ENCODE measurements around the gene FIG4. TPM values are rescaled to one million over a fixed set of nuclear protein-coding genes. Genes with fewer than 3 reads are reported as not detected.
A peak's percentile ranks its signal among the peaks of the same experiment; 100 is the strongest.
"Not testable (repeated sequence)": the region's sequence is repeated elsewhere in the genome, so short reads cannot be mapped to it uniquely, and the experiment has no call there.

The FIG4 gene
- total RNA-seq, 1 donor from 2014 or later = 15.6 TPM

- DNase-seq (ENCODE audit: low read depth) = no peak
- no peaks in the 10 kb centered on the region for H3K36me3 ChIP-seq (ENCODE audit: control insufficient read depth, insufficient read depth, low read length)
- H3K27me3 ChIP-seq (ENCODE audit: control insufficient read depth, insufficient read depth, low read length) = no peaks in the 10 kb centered on the region
- TF ChIP-seq, protein P1, sequence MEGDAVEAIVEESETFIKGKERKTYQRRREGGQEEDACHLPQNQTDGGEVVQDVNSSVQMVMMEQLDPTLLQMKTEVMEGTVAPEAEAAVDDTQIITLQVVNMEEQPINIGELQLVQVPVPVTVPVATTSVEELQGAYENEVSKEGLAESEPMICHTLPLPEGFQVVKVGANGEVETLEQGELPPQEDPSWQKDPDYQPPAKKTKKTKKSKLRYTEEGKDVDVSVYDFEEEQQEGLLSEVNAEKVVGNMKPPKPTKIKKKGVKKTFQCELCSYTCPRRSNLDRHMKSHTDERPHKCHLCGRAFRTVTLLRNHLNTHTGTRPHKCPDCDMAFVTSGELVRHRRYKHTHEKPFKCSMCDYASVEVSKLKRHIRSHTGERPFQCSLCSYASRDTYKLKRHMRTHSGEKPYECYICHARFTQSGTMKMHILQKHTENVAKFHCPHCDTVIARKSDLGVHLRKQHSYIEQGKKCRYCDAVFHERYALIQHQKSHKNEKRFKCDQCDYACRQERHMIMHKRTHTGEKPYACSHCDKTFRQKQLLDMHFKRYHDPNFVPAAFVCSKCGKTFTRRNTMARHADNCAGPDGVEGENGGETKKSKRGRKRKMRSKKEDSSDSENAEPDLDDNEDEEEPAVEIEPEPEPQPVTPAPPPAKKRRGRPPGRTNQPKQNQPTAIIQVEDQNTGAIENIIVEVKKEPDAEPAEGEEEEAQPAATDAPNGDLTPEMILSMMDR (IDR thresholded peaks at IDR 0.05; ENCODE audit: insufficient read depth, low read length, poor library complexity, severe bottlenecking) = no peak
- H3K4me3 ChIP-seq (ENCODE audit: low read depth, low read length) = no peak overlapping the region
These were observed 12.9 kb upstream of the FIG4 start for GRCh38 chr6:109678240-109678639.

- not testable (repeated sequence) for DNase-seq (ENCODE audit: low read depth)
These were observed 12.2 kb upstream of the FIG4 start for GRCh38 chr6:109678661-109679505.

DNA sequence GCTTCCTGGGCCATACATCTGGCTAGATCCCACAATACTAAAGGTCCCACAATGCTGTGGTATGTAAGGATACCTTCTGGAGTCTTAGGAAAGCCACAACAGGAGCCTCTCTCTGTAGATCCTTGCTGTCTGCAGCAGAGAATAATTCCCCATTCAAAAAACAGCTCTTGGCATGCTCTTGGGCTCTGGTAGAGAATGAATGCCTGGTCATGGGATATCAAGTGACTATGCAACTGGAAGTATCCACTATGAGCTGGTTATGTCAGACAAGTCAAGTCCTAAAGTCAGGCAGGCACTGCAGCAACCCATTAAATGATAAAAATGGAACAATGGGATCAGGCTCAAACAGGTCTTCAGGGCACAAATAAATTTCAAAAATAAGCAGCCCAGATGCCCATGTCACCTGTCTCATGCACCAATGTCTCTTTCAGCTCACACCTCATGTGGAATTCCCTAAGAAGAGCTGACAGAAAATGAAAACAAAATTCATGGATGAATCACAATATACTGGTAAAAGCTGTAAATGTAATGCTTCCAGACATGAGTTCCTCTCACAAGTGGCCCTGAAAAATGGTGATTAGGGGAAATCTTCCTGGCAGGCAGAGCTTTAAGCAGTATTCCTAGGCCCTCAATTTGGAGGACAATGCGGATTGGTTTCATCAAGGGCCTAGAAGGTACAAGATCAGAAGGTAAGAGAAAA, 4.4 kb upstream of the FIG4 start:
- TF ChIP-seq, protein P1 (IDR thresholded peaks at IDR 0.05; ENCODE audit: insufficient read depth, low read length, poor library complexity, severe bottlenecking) = no peak
- peaks cover 2% of the 10 kb centered on the region for H3K27me3 ChIP-seq (ENCODE audit: control insufficient read depth, insufficient read depth, low read length)
- no peak for DNase-seq (ENCODE audit: low read depth)
- no peaks in the 10 kb centered on the region for H3K36me3 ChIP-seq (ENCODE audit: control insufficient read depth, insufficient read depth, low read length)
- H3K4me3 ChIP-seq (ENCODE audit: low read depth, low read length) = no peak overlapping the region

More at GRCh38 chr6:109678661-109679505, 12.2 kb upstream of the FIG4 start:
- H3K4me3 ChIP-seq (ENCODE audit: low read depth, low read length); H3K36me3 ChIP-seq (ENCODE audit: control insufficient read depth, insufficient read depth, low read length); H3K27me3 ChIP-seq (ENCODE audit: control insufficient read depth, insufficient read depth, low read length): not testable (repeated sequence)

- Histone ChIP-seq H3K4me3 (ENCODE audit: low read depth, low read length) (no peak overlapping the region), H3K36me3 (ENCODE audit: control insufficient read depth, insufficient read depth, low read length) (no peaks in the 10 kb centered on the region), H3K27me3 (ENCODE audit: control insufficient read depth, insufficient read depth, low read length) (peaks cover 2% of the 10 kb centered on the region)
- peak; percentile 42 for DNase-seq (ENCODE audit: low read depth)
- TF ChIP-seq, protein P1 (IDR thresholded peaks at IDR 0.05; ENCODE audit: insufficient read depth, low read length, poor library complexity, severe bottlenecking) = no peak
These were observed 3.8 kb upstream of the FIG4 start for GRCh38 chr6:109687271-109687761.

GRCh38 chr6:109690373-109690736, 741 bp upstream of the FIG4 start:
- TF ChIP-seq, protein P1 (IDR thresholded peaks at IDR 0.05; ENCODE audit: insufficient read depth, low read length, poor library complexity, severe bottlenecking) = no peak
- H3K27me3 ChIP-seq (ENCODE audit: control insufficient read depth, insufficient read depth, low read length) = peaks cover 2% of the 10 kb centered on the region
- no peaks in the 10 kb centered on the region for H3K36me3 ChIP-seq (ENCODE audit: control insufficient read depth, insufficient read depth, low read length)
- DNase-seq (ENCODE audit: low read depth) = no peak
- H3K4me3 ChIP-seq (ENCODE audit: low read depth, low read length) = peak overlapping the region; percentile 74

GRCh38 chr6:109693111-109693510, 2.0 kb downstream of the FIG4 start:
- Histone ChIP-seq H3K27me3 (ENCODE audit: control insufficient read depth, insufficient read depth, low read length) (peaks cover 2% of the 10 kb centered on the region), H3K4me3 (ENCODE audit: low read depth, low read length) (no peak overlapping the region), H3K36me3 (ENCODE audit: control insufficient read depth, insufficient read depth, low read length) (no peaks in the 10 kb centered on the region)
- DNase-seq (ENCODE audit: low read depth) = no peak
- TF ChIP-seq, protein P1 (IDR thresholded peaks at IDR 0.05; ENCODE audit: insufficient read depth, low read length, poor library complexity, severe bottlenecking) = no peak

Measured in kidney epithelial cell (primary cell).